Activated CD4-positive, alpha-beta T cell treated with anti-CD3 and anti-CD28 coated beads, Interleukin-2, amount 10 ng/mL, durations not matched to agents 7 days and 5 days (primary cell): ENCODE results near the gene ANKRD33B. TPM values are rescaled to one million over a fixed set of nuclear protein-coding genes. Genes with fewer than 3 reads are reported as not detected.
"Not testable (repeated sequence)": the region's sequence is repeated elsewhere in the genome, so short reads cannot be mapped to it uniquely, and the experiment has no call there.

Experiments used
- CTCF ChIA-PET: fragments of 350-600 bp; sonication (Branson Sonifier 250); formaldehyde crosslinking; loops from one replicate; lab custom pipeline; 2021; ENCODE audit warnings: antibody characterized with exemption; lab: Charles Lee
- POLR2A ChIA-PET: fragments of 350-600 bp; sonication (Branson Sonifier 250); formaldehyde crosslinking; loops from one replicate; lab custom pipeline; 2021; ENCODE audit warnings: antibody characterized with exemption; lab: Charles Lee
- DNase-seq: peaks from one replicate; pipeline ENCODE4 v3.0.0-alpha.2; 2020
- H3K27ac Mint-ChIP-seq: one replicate; pipeline ENCODE4 v1.8.0; 2021; ENCODE audit warnings: mild to moderate bottlenecking, moderate library complexity, mixed read lengths
- H3K27me3 Mint-ChIP-seq: one replicate; pipeline ENCODE4 v1.8.0; 2021; ENCODE audit warnings: mixed read lengths
- H3K36me3 Mint-ChIP-seq: one replicate; pipeline ENCODE4 v1.8.0; 2021; ENCODE audit warnings: low read depth, mixed read lengths
- H3K4me1 Mint-ChIP-seq: one replicate; pipeline ENCODE4 v1.8.0; 2021; ENCODE audit warnings: mixed read lengths
- H3K4me3 Mint-ChIP-seq: one replicate; pipeline ENCODE4 v1.8.0; 2021; ENCODE audit warnings: mild to moderate bottlenecking, moderate library complexity, mixed read lengths
- H3K9me3 Mint-ChIP-seq: one replicate; pipeline ENCODE4 v1.8.0; 2021; ENCODE audit warnings: mixed read lengths
- total RNA-seq, 2 experiments: library from RNA; stranded (reverse); gene quantifications; one replicate each; pipeline ENCODE4 v1.2.3, GENCODE V29; 2021

Gene ANKRD33B
- total RNA-seq, 2 experiments from 2014 or later, result 3.2 to 3.7 TPM

- Mint-ChIP-seq H3K4me1 (peaks cover 52% of the 10 kb centered on the region), H3K9me3 (peaks cover 6% of the 10 kb centered on the region), H3K36me3 (peaks cover 6% of the 10 kb centered on the region), H3K4me3 (no peak overlapping the region), H3K27ac (peak overlapping the region; percentile 88), H3K27me3 (peaks cover 3% of the 10 kb centered on the region)
- DNase-seq, result no peak
- CTCF ChIA-PET, result interaction anchor here (1.0 to 2.9 kb wide), 3 partner anchors 12 to 68 kb away, joined by 3 to 7 read pairs (median 3); no protein-coding TSS in a partner anchor
- POLR2A ChIA-PET, result no interaction called here
Measured at GRCh38 chr5:10634562-10634961, 70.7 kb downstream of the ANKRD33B start.

DNA sequence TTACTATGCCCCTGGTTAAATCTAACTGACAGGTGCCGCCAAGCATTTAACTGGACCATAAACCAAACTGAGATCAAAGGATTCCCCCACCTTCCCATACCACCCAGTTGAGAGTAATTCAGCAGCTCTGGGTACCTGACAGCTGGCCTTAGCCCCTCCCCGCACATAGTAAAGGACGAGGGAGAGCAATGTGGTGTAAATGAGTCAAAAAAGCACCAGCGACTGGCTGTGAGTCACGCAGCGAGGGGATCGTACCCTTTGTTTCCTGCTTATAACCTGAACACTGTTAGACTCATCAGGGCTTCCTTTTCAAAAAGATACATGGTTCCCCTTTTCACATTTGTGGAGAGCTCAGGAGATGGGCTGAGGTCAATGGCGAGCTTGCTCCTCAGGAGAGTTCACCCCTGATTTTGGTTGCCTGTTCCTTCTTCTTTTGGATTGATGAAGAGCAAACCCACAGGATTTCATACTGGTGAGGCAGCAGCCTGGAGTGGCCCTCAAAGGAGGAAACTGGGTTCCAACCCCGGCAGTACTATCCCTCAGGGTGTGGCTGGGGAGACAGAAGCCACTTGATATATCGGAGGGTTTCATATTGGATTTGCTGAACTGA lies 71.5 kb downstream of the ANKRD33B start:
- H3K27me3 Mint-ChIP-seq, result no peaks in the 10 kb centered on the region
- DNase-seq, result peak; percentile 70
- peaks cover 11% of the 10 kb centered on the region for H3K36me3 Mint-ChIP-seq
- peaks cover 52% of the 10 kb centered on the region for H3K4me1 Mint-ChIP-seq
- peaks cover 10% of the 10 kb centered on the region for H3K9me3 Mint-ChIP-seq
- peak overlapping the region; percentile 88 for H3K27ac Mint-ChIP-seq
- POLR2A ChIA-PET, result interaction anchor here (0.5 kb wide), 1 partner anchor 53 kb away, joined by 8 read pairs; no protein-coding TSS in a partner anchor
- peak overlapping the region; percentile 3 for H3K4me3 Mint-ChIP-seq
- CTCF ChIA-PET, result interaction anchor here (0.7 to 2.9 kb wide), 6 partner anchors 7 to 149 kb away, joined by 3 to 15 read pairs (median 3); no protein-coding TSS in a partner anchor

- peaks cover 10% of the 10 kb centered on the region for H3K9me3 Mint-ChIP-seq
- CTCF ChIA-PET, result interaction anchor here (0.7 to 2.6 kb wide), 4 partner anchors 8 to 150 kb away, joined by 3 to 15 read pairs (median 3); no protein-coding TSS in a partner anchor
- no peaks in the 10 kb centered on the region for H3K27me3 Mint-ChIP-seq
- peak overlapping the region; percentile 88 for H3K27ac Mint-ChIP-seq
- H3K36me3 Mint-ChIP-seq, result peaks cover 11% of the 10 kb centered on the region
- POLR2A ChIA-PET, result interaction anchor here (0.5 kb wide), 1 partner anchor 53 kb away, joined by 8 read pairs; no protein-coding TSS in a partner anchor
- H3K4me1 Mint-ChIP-seq, result peaks cover 52% of the 10 kb centered on the region
- no peak for DNase-seq
- no peak overlapping the region for H3K4me3 Mint-ChIP-seq
Measured at GRCh38 chr5:10635867-10636350, 72.0 kb downstream of the ANKRD33B start.

DNA sequence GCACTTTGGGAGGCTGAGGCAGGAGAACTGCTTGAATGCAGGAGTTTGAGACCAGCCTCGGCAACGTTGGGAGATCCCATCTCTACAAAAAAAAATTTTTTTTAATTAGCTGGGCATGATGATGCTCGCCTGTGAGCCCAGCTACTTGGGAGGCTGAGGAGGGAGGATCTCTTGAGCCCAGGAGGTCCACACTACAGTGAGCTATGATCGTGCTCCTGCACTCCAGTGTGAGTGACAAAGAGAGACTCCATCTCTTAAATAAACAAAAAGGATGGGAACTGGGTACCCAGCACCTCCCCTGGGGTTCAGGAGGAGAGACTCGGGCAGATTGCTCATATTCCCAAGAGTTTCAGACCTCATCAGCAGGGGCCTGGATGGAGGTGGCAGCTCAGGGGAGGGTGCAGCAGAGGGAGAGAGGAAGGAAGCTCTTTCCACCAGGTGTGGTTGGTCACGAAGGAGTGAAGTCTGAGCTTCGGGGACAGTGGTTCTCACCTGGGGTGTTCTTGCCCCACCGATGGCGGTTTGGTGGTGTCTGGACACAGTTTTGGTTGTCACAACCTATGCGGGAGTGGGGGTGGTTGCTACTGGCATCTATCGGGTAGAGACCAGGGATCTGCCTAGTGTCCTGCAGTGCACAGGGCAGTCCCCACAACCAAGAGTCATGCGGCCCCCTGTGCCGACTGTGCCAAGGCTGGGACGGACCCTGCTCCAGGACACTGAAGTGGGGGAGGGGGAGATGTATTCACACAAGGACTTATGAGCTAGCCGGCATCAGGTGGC lies 72.7 kb downstream of the ANKRD33B start:
- Mint-ChIP-seq H3K9me3 (peaks cover 10% of the 10 kb centered on the region), H3K4me1 (peaks cover 46% of the 10 kb centered on the region), H3K4me3 (no peak overlapping the region), H3K27ac (no peak overlapping the region), H3K27me3 (no peaks in the 10 kb centered on the region), H3K36me3 (peaks cover 11% of the 10 kb centered on the region)
- ChIA-PET CTCF (interaction anchor here (1.5 to 2.6 kb wide), 2 partner anchors 9 to 30 kb away, joined by 3 to 15 read pairs; no protein-coding TSS in a partner anchor), POLR2A (no interaction called here)
- no peak for DNase-seq

DNA sequence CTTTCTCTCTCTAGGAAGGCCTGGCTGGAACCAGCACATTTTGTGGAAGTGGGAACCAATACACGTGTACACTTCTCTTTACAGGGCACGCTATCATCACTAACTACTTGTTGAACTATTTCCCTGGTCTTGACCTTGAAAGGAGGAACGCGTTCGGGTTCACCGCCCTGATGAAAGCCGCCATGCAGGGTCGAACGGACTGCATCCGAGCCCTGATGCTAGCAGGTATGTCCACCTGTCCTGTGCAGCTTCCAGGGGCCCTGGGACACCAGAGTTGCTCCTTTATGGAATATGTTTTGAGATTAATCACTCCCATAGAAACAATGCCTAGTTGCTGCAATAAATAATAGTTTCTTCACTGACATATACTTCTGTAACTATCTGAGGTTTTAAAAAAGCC lies 74.1 kb downstream of the ANKRD33B start:
- no peak overlapping the region for H3K27ac Mint-ChIP-seq
- H3K4me1 Mint-ChIP-seq, result peaks cover 37% of the 10 kb centered on the region
- no peak for DNase-seq
- ChIA-PET POLR2A (no interaction called here), CTCF (interaction anchor here (2.6 kb wide), 1 partner anchor 10 kb away, joined by 15 read pairs; no protein-coding TSS in a partner anchor)
- H3K36me3 Mint-ChIP-seq, result peaks cover 11% of the 10 kb centered on the region
- H3K27me3 Mint-ChIP-seq, result no peaks in the 10 kb centered on the region
- H3K4me3 Mint-ChIP-seq, result no peak overlapping the region
- H3K9me3 Mint-ChIP-seq, result peaks cover 10% of the 10 kb centered on the region

- CTCF ChIA-PET, H3K9me3 Mint-ChIP-seq, POLR2A ChIA-PET, H3K27me3 Mint-ChIP-seq, H3K27ac Mint-ChIP-seq, DNase-seq, H3K4me3 Mint-ChIP-seq: not testable (repeated sequence)
- Mint-ChIP-seq H3K4me1 (peaks cover 31% of the 10 kb centered on the region), H3K36me3 (peaks cover 11% of the 10 kb centered on the region)
Measured at GRCh38 chr5:10638723-10639122, 74.9 kb downstream of the ANKRD33B start.

DNA sequence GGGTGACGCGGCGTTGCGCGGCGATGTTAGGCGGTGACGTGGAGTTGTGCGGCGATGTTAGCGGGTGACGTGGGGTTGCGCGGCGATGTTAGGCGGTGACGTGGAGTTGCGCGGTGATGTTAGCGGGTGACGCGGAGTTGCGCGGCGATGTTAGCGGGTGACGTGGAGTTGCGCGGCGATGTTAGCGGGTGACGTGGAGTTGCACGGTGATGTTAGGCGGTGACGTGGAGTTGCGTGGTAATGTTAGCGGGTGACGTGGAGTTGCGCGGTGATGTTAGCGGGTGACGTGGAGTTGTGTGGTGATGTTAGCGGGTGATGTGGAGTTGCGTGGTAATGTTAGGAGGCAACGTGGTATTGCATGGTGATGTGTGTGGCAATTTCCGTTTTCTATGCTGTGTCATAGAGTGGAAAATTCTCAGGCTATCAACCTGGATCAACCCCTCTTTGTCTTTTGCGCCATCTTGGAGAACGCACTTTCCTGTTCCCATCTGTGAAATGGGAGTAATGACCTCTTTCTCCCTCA lies 76.0 kb downstream of the ANKRD33B start:
- Mint-ChIP-seq H3K27ac (no peak overlapping the region), H3K27me3 (no peaks in the 10 kb centered on the region), H3K36me3 (peaks cover 11% of the 10 kb centered on the region), H3K9me3 (peaks cover 10% of the 10 kb centered on the region), H3K4me3 (no peak overlapping the region), H3K4me1 (peaks cover 26% of the 10 kb centered on the region)
- no peak for DNase-seq
- ChIA-PET POLR2A (no interaction called here), CTCF (no interaction called here)

- DNase-seq, result no peak
Measured at GRCh38 chr5:10642367-10642766, 78.5 kb downstream of the ANKRD33B start.

DNA sequence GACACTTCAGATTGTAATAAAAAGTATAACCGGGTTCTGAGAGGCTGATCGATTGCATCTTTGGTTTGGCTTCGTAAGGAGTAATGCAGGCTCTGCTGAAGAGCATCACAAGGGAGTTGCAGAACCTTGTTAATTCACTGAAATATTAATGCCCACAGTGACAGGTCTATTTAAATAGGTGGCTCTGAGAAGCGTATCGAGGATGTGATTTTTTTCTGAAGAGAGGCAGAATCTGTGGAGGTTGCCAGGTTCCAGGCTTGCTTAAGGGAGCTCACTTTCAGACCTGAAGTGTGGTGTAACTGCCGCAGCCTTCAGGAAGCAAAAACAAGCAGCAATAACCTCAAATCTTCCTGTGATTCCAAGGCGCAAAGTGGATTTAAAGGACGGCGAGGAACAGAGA lies 80.3 kb downstream of the ANKRD33B start:
- no peak overlapping the region for H3K4me3 Mint-ChIP-seq
- ChIA-PET POLR2A (no interaction called here), CTCF (no interaction called here)
- H3K9me3 Mint-ChIP-seq, result peaks cover 4% of the 10 kb centered on the region
- peaks cover 7% of the 10 kb centered on the region for H3K4me1 Mint-ChIP-seq
- H3K36me3 Mint-ChIP-seq, result peaks cover 5% of the 10 kb centered on the region
- no peaks in the 10 kb centered on the region for H3K27me3 Mint-ChIP-seq
- no peak overlapping the region for H3K27ac Mint-ChIP-seq
- no peak for DNase-seq

More at GRCh38 chr5:10642367-10642766, 78.5 kb downstream of the ANKRD33B start:
- Mint-ChIP-seq H3K4me3 (no peak overlapping the region), H3K27me3 (no peaks in the 10 kb centered on the region), H3K9me3 (peaks cover 10% of the 10 kb centered on the region), H3K27ac (no peak overlapping the region), H3K4me1 (peaks cover 7% of the 10 kb centered on the region), H3K36me3 (peaks cover 11% of the 10 kb centered on the region)
- ChIA-PET POLR2A (no interaction called here), CTCF (no interaction called here)

- H3K4me1 Mint-ChIP-seq, result peaks cover 7% of the 10 kb centered on the region
- H3K27me3 Mint-ChIP-seq, result no peaks in the 10 kb centered on the region
- DNase-seq, result no peak
- CTCF ChIA-PET, result no interaction called here
- peaks cover 1% of the 10 kb centered on the region for H3K9me3 Mint-ChIP-seq
- POLR2A ChIA-PET, result no interaction called here
- peaks cover 1% of the 10 kb centered on the region for H3K36me3 Mint-ChIP-seq
- H3K4me3 Mint-ChIP-seq, result no peak overlapping the region
- H3K27ac Mint-ChIP-seq, result no peak overlapping the region
Measured at GRCh38 chr5:10645146-10645545, 81.3 kb downstream of the ANKRD33B start.

- Mint-ChIP-seq H3K4me3 (no peak overlapping the region), H3K36me3 (no peaks in the 10 kb centered on the region)
- CTCF ChIA-PET, result no interaction called here
Measured at GRCh38 chr5:10645671-10646070, 81.8 kb downstream of the ANKRD33B start.

GRCh38 chr5:10647640-10648039 lies 83.8 kb downstream of the ANKRD33B start:
- Mint-ChIP-seq H3K36me3 (no peaks in the 10 kb centered on the region), H3K27ac (no peak overlapping the region), H3K9me3 (no peaks in the 10 kb centered on the region), H3K4me1 (peaks cover 7% of the 10 kb centered on the region), H3K4me3 (no peak overlapping the region), H3K27me3 (no peaks in the 10 kb centered on the region)
- no peak for DNase-seq
- ChIA-PET CTCF (no interaction called here), POLR2A (no interaction called here)

More at GRCh38 chr5:10645671-10646070, 81.8 kb downstream of the ANKRD33B start:
- Mint-ChIP-seq H3K27me3 (no peaks in the 10 kb centered on the region), H3K27ac (no peak overlapping the region), H3K4me1 (peaks cover 7% of the 10 kb centered on the region), H3K9me3 (no peaks in the 10 kb centered on the region)
- POLR2A ChIA-PET, result no interaction called here
- DNase-seq, result no peak
